Stimulated activated CD4-positive, alpha-beta T cell treated with anti-CD3 and anti-CD28 coated beads, Interleukin-15, amount 100 ng/mL, for 24 hours (primary cell): ENCODE measurements around the gene EME2.
A peak's percentile ranks its signal among the peaks of the same experiment; 100 is the strongest.

Source experiments
- DNase-seq: peaks from one replicate; pipeline ENCODE4 v3.0.0-alpha.2; 2020

The EME2 gene

DNA sequence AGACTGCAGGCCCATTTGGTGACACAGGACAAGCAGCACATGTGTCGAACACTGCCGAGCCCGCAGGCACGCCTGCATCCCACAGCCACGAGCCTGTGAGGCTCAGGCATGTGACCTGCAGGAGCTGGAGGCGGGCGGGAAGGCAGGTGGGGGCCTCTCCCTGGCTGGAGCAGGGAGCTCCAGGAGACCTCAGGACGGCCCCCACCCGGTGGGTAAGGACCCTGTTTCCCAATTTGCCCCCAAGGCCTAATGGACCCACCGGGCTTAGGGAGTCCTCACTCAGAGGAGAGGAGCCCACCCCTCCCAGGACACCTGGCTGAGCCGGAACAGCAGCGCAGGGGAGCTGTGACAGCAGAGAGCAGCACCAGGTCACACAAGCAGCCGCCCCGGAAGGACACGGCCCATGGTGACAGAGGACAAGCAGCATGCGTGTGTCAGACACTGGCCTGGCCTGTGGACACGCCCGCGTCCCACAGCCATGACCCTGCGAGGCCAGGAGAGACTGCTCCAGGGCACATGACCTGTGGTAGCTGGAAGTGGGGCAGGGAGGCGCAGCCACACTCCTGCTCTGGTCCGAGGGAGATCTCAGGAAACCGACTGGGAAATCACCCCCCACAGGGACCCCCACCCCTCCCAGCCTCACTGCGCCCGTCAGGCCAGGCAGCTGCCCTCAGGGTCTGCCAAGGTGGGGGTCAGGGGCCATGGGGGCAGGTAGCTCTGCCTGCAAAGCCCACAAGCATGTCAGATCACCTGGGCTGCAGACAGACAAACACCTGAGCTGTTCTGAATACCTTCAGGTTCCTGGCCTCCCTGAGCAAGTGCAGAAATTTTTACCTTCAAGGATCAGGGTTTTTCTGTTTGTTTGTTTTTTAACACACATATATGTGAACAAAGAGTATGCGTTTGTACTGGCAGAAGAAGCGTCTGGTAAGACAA, 7.4 kb downstream of the EME2 start:
- DNase-seq, result no peak

GRCh38 chr16:1780677-1781072, 8.1 kb downstream of the EME2 start:
- DNase-seq, result no peak

GRCh38 chr16:1781254-1781653, 8.6 kb downstream of the EME2 start:
- no peak for DNase-seq

GRCh38 chr16:1781758-1782407, 9.3 kb downstream of the EME2 start:
- peak; percentile 42 for DNase-seq

DNA sequence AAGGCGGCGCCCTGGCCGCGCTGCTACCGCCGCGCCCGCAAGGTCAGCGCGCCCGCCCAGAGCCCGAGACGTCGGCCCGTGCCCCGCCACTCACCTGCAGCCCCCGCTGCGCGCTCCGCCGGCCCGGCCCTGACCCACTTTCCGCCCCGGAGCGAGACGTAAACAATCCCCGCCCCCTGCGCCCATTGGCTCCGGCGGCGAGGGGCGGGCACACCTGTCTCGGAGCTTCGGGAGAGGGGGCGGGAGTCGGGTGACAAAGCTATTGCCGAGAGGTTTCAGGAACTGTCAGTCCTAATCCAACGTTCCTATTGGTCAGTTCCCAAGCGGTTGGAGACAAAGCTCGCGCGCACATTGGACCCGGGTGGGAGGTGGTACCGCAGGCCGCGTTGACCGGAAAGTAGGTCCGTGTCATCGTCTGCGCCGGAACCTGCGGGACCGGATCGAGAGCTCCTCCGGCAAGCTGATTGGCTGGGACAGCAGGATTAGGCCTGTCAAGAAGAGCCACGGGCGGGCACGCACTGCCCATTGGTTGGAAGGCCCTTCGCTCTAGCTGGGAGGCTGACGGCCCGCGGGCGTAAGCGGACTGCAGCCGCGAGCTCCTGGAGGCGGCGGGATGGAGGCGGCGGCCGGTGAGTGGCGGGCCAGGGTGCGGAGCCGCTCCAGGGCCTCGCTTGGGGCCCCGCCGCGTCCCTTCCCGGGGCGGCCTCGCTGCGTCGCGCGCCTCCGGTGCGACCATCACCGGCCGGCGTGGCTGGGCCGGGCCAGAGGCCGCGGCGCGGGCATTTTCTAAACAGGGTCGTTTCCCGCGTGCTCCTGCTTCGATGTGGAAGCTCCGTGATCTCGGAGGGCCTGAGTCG, 10.0 kb downstream of the EME2 start, which contains the start of the genes NUBP2 and SPSB3:
Gene NUBP2, plus strand, starts transcription at position 553 of the 857 bp plus-strand sequence. Its CDS starts 61 bp downstream, at position 614.
Gene SPSB3, minus strand, starts transcription at position 164 of the 857 bp plus-strand sequence. CDS start 1,088 bp downstream, outside the sequence.
- DNase-seq, result peak; percentile 99

DNA sequence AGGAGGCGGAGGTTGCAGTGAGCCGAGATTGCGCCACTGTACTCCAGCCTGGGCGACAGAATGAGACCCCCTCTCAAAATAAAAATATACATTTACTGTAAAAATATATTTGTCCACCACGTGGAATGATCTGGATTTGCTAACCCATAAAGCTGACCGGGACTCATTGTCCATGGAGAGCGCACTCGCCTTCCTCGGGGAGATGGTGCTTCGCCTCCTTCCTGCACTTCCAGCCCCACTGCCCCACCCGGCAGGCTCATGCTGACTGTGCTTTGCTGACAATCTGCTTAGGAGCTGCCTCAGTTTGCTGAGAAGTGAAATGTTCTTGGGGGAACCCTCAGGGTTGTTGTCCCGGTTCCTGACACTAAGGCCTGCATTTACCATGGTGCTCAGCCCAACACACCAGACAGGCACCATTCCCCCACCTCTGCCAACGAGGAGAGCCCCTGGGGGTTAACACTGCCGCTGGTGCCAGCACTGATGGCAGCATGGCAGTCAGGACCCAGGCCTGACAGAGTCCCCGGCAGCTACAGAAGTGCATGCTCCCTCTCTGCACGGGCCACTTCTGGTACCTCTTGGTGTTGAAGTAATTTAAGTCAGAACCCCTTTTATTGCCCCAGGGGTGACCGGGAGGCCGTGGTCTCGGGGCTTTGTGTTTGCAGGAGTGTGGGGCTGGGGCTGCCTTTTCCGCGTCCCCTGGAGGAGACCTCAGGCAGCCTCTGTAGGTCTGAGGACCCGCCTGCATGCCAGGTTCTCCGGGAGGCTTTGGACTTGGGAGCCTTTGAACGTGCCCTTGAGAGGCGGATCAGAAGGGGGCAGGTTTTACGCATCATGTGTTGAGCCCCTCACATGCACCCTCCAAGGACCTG, 12.6 kb downstream of the EME2 start:
- DNase-seq, result no peak

- DNase-seq, result no peak
Observed at GRCh38 chr16:1785846-1786170, 13.2 kb downstream of the EME2 start.

DNA sequence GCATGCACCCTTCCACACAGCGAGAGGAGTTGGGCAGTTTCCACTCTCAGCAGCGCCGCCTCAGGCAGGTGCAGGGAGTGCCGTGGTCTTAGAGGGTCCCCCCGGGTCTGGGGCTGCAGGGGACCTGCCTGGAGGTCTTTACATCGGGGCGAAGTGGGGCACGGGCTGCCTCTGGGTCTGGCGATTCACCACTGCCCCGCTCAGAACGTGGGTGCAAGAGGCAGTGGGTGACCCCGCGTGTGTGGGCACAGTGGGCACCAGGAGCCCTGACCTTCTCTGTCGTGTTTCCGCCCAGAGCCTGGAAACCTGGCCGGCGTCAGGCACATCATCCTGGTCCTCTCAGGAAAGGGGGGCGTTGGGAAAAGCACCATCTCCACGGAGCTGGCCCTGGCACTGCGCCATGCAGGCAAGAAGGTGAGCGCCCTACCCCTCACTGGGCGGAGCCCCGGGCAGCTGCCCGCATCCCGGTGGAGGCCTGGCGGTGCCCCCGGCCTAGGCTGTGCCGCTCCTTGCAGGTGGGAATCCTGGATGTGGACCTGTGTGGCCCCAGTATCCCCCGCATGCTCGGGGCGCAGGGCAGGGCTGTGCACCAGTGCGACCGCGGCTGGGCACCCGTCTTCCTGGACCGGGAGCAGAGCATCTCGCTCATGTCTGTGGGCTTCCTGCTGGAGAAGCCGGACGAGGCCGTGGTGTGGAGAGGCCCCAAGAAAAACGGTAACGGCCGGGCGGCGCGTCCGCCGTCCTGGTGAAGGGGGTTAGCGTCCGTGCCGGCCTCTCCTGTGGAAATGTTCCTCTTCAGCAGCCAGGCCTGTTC, 13.8 kb downstream of the EME2 start:
- peak; percentile 1 for DNase-seq

DNA sequence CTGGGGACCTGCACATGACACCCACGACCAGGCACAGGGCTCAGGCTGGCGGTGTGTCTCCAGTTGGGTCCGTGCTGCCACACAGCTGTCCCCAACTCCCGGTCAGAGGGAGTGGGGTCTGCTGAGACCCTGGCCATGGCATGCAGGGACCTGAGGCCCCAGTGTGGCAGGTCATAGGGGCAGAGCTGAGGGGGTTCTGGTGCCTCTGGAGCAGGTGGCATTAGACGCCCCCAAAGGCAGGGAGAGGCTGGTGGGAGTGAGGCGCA, 14.4 kb downstream of the EME2 start:
- peak; percentile 1 for DNase-seq

DNA sequence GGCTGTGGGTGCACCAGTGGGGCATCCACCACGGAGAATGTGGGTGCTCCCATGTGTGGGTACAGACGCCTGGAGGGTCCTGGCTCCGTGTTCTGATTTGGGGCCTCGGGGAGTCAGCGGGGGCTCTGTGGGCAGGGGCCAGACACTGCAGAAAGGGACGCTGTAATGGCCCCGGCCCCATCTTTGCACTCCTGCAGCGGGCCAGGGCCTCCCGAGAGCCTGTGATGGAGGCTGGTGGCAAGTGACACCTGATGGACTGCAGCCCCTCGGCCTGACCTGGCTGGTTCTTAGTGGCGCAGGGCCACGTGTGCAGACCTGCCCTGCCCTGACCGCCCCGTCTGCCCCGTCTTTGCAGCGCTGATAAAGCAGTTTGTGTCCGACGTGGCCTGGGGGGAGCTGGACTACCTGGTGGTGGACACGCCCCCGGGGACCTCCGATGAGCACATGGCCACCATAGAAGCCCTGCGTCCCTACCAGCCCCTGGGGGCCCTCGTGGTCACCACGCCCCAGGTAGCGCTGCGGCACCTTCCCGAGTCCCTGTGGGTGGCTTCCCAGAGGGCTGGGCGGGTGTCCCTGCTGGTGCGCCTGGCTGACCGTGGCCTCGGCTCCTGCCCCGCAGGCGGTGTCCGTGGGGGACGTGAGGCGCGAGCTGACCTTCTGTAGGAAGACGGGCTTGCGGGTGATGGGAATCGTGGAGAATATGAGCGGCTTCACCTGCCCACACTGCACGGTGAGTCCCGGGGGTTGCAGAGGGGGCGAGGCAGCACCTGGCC, 14.9 kb downstream of the EME2 start:
- DNase-seq, result peak; percentile 3

- DNase-seq, result no peak
Observed at GRCh38 chr16:1788095-1788707, 15.6 kb downstream of the EME2 start.

DNA sequence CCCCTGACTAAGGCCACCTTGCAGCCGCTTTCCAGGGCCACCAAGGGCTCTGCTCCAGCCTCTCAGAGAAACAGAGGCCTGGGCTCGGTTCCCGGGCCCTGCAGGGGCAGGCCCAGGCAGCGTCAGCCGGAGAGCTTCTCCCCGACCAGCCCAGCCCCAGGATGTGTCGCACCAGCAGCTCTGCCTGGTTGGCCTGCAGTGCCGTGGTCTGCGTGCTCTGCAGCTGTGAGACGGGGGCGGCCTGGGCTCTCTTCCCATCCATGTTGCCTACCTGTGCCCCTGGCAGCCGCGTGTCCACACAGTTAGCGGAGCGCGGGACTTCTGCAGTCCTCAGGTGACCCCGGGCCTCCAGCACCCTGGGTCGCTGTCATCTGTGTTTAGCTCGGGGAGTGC, 16.1 kb downstream of the EME2 start:
- peak; percentile 1 for DNase-seq

DNA sequence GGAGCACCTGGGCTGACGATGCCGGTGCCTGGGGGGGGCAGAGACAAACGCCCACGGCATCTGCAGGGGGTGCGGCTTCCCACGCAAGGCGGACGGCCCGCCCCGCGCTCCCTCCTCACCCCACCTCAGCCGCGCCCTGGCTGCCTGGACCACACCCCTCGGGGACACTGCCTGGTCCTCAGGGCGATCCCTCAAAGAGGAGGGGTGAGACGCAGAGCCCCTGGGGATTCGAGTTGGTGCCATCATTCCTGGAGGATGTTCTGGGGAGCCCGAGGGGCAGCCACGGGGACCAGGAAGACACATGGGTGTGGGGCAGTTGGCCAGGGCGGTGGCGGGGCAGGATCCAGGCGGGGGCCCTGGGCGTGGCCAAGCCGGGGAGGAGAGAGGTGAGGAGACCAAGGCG, 17.0 kb downstream of the EME2 start:
- DNase-seq, result peak; percentile 1

DNA sequence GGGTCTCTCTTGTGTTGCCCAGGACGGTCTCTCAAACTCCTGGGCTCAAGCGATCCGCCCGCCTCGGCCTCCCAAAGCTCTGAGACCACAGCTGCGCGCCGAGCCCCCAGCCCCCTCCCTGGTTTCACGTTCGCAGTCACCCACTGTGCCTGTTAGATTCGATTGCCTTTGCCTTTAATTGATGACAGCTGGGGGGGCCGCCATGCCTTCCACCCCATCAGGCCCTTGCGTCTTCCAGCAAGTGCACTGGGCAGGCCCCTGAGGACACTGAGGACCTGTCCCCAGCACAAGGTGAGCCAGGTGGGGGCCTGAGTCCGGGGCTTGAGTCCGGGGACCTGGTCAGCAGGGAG, 17.6 kb downstream of the EME2 start:
- no peak for DNase-seq

- peak; percentile 1 for DNase-seq
Observed at GRCh38 chr16:1790611-1791255, 18.1 kb downstream of the EME2 start.

DNA sequence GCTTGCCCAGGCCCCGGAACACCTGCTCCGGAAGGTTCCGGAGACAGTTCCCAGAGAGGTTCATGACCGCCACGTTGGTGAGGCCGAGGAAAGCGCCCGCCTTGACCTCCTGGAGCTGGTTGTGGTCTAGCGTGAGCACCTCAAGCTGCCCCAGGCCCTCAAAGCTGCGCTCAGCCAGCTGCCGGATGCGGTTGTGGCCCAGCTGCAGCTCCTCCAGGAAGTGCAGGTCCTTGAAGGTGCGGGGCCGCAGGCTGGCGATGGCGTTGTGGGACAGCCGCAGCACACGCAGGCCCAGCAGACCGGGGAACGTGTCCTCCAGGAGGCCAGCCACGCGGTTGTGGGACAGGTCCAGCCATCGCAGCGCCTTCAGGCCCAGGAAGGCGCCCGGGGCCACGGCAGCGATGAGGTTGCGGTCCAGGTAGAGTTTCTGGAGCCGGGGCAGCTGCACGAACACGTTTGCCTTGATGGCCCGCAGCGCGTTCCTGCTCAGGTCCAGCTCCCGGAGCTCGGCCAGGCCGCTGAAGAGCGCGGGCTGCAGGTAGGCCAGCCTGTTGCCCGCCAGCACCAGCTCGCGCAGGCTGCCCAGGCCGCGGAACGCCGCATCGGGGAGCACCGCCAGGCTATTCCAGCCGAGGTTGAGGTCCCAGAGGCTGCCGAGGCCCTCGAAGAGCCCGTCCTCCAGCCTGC, 18.8 kb downstream of the EME2 start:
- no peak for DNase-seq

DNA sequence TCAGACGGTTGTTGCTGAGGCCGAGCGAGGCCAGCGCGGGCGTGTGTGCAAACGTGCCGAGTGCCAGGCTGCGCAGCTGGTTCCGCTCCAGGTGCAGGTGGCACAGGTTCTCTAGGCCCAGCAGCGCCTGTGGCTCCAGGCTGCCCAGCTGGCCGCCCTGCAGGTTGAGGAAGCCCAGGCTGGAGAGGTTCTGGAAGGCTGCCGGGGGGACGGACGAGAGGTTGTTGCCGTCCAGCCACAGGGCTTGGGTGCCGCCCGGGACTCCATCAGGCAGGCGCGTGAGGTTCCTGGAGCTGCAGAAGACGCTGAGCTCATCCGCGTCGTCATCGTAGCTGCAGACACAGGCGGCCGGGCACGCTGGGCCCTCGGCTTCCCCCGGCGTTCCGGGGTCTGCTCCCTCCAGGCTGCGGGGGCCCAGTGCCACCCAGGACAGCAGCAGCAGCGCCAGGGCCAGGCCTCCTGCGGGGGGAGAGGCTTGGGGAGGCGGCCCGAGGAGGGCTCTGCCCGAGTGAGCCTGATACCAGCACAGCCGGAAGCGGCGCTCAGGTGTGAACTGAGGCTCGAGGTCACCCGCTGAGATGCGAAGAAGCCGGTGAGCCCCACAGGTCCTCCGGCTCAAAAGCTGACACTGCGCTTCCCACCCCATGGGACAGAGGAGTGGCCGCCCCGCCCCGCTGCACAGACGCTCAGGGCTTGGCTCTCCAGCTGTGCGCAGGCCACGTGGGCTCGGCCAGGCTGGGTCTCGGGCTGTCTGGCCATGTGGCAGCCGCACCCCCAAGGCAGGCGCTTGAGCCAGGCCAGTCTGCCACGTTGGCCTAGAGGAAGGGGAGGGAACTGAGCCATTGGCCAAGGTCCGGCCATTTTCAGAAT, 19.6 kb downstream of the EME2 start:
- no peak for DNase-seq
